HG03457 (cell line): ENCODE measurements around the gene DAPP1.

Experiments
- ATAC-seq: cut with Tn5 transposase; IDR thresholded peaks from one replicate; pipeline ENCODE4 v1.9.1; 2021; ENCODE audit warnings: moderate number of reproducible peaks; ENCODE audit not compliant: unreplicated experiment

Gene DAPP1

DNA sequence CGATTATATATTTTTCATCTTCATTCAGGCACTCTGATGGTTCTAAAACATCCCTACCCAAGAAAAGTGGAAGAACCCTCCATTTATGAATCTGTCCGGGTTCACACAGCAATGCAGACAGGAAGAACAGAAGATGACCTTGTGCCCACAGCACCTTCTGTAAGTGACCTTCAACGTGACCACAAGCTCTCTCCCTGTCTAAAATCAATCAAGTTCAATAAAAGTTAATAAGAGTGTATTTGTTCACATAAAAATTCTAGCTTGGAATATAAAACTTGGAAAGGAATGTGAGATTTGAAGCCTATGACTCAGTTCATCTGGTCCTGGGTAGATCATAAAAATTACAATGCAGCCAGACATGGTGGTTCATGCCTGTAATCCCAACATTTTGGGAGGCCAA, 36.6 kb downstream of the DAPP1 start:
- ATAC-seq, result no peak

DNA sequence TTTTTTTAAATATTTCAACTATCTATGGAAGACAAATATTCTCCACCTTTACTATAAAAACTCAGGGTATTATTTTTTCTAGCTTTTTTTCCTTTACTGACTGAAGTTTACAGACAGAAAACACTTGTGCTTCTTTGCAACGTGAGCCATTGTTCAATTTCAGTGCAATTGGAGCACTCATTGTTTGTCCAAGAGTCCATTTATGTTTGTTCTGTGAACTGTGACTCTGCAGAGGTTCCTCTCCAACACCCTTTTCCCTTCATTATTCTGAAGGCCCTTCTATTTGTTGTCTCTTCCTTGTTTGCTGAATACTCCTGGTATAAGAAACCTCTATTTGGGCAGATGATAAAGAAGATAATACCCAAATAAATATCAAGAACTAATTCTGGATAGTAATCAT, 37.4 kb downstream of the DAPP1 start:
- ATAC-seq, result no peak

DNA sequence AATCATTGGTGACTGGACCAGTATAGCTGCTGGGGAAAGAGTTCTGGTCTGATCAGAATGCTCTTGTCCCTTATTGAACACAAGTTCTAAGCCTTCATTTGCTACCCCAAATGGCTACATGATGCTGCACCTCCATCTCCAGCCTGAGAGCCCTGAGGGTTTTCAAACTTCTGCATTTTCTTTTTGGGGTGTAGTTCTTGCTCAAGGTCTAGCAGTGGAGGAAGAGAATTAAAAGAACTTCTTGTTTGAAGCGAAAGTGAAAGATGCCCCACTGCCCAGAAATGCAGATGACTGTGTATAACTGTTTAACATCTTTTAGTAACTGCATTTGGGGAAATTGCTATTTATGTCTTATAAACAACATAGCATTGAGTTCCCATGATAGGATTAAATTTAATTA, 39.1 kb downstream of the DAPP1 start:
- ATAC-seq, result peak; percentile 30

DNA sequence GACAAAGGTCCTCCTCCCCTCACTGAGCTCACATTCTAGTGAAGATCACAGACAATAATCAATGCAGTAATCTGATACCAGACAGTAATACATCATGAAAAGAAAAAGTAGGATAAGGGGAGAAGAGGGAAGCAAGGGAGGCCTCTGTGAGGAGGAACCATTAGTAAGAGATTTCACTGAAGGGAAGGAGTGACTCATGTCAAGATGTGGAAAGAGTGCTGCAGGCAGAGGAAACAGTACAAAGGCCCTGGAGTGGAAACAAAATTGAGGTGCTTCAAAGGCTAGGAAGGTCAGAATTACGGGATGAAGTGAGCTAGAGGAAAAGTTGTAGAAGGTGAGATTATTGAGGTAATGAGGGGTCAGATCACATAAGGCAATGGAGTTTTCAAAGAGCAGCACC, 39.5 kb downstream of the DAPP1 start:
- no peak for ATAC-seq

DNA sequence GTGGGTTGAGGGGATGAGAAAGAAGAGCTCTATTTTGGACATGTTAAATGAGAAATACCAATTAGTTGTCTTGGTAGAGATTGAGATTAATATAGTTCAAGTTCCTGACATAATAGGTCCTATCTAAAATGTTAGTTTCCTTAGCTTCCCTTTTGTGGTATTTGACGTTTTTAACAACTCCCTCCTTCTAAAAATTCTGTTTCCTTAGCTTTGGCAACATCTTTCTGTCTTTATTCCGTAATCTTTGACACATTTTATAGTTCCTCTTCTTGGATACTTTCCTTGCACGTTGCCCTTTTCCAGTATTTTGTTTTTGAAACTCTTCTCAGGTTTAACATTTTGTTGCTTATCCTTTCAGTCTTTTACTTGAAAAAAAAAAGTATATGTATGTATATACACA, 40.7 kb downstream of the DAPP1 start:
- ATAC-seq, result no peak

DNA sequence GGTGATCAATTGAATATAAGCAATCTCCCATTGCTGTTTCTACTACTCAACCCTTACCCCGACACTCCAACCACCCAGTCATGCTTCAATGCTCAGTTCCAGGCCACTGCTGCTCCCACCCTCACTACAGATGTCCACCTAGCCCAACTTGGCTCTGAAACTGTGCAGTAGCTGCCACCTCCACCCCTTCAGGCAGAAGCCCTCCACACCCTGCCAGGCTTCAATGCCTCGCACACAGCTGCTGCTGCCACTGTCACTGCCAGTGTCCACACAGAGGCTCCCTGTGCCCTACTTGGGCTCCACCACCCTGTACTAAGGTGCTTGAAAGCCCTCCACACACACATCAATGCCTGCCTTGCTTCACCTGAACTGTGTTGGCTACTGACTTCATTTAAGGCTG, 43.0 kb downstream of the DAPP1 start:
- ATAC-seq, result peak; percentile 41

DNA sequence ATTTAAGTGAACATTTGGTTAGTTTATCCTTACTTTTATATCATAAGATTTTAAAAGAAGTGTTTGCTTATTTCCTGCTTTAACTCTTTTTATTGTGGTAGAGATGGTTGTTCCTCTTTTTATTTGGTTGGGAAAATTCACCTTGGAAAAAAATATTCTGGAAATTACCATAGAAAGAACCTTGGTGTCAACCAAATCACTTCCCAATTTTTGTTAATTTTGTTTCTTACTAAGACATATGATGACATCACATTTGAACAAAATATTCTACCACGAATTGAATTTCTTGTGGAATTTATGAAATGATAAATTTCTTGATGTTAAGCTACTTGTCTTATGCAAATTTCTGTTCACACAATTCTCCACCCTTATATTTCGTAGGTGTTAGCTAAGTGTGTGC, 43.9 kb downstream of the DAPP1 start:
- ATAC-seq, result no peak

DNA sequence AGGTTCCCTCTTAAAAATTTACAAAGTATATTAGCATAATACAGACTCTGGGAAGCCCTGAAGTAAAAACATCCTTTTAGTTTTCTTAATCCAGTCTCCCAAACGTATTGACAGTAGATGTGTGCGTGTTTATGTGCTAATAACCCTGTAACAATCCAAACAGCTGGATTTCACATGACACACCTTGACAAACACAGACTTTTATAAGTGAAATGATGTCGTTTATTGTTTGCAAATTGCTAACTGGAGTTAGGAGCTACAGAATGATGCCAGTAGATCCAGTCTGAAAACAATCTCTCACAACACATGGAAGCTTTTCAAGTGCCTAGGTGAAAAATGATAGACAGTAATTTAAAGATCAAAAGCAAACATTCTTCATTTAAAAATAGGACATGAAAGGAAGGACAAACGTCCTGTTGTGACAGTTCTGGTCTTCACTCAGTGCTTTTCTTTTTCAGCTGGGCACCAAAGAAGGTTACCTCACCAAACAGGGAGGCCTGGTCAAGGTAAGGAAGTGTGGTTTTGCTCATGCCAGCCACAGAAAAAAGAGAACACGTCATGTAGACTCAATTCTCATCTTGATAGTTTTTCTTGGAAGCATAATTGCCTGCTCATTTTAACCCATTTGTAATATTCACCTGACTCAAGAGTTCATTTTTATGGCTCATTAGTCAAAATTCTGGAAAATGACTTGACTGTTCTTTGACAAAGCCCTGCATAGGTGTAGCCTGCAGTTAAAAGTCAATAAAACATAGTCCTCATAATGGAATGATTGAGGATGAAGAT, 44.7 kb downstream of the DAPP1 start:
- peak; percentile 49 for ATAC-seq

DNA sequence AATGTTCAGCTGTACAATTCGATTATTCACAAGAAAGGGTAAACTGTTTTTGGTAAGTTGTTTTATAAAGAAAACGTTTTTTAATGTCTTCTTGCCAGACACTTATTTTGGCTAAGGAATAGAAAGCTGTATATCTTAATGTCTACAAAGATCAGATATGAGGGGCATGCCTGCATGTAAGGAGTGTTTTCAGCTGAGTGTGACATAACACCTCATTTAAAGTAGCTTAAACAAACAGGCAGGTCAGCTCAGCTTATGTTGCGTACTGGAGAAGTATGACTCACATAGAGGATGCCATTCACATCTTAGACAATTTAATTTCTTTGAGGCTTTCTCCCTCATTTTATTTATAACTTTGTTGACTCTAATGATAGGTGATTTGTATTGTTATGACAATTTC, 47.2 kb downstream of the DAPP1 start:
- ATAC-seq, result no peak

DNA sequence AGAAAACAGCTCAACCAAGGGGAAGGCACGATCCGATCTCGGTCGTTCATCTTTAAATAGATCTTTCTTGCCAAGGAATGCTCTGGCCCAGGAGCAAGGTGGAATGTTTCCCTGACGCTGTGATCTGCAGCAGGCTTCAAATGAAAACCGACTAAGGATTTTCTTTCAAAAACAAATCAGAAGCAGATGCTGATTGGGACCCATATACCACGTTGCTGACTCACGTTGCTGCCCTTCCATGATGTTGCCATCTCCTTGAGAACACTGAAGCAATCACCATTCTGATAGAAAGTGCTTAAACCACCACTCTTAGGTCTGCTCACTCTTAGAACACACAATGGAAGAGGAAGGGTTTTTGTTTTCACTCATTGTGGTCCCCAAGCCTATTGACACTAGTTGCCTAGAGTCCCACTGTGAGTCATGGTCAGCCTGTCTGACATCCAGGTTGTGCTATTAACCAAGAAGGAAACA, 51.5 kb downstream of the DAPP1 start:
- ATAC-seq, result no peak

DNA sequence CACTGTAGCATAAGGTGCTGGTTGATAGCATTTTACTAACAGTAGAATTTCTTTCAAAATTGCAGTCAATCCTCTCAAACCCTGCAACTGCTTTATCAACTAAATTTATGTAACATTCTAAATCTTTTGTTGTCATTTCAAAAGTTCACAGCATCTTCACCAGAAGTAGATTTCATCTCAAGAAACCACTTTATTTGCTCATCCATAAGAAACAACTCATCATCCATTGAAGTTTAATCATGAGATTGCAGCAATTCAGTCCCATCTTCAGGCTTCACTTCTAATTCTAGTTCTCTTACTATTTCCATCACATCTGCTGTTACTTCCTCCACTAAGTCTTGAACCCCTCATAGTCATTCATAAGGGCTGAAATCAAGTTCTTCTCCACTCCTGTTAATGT, 55.9 kb downstream of the DAPP1 start:
- ATAC-seq, result no peak

DNA sequence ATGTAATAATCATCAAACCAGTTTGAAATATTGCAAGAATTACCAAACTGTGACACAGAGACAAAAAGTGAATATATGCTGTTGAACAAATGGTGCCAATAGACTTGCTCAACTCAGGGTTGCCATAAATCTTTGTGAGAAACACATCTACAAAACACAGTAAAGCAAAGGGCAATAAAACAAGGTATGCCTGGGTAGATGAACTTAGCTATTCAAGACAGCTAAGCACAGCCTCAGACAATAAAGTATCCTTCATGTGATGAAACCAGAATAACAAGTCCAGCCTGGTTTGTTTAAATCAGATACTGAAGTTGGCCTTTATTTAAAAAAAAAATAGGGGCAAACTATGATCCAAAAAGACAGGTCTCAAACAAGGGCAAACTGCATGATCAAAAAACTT, 58.4 kb downstream of the DAPP1 start:
- ATAC-seq, result no peak

DNA sequence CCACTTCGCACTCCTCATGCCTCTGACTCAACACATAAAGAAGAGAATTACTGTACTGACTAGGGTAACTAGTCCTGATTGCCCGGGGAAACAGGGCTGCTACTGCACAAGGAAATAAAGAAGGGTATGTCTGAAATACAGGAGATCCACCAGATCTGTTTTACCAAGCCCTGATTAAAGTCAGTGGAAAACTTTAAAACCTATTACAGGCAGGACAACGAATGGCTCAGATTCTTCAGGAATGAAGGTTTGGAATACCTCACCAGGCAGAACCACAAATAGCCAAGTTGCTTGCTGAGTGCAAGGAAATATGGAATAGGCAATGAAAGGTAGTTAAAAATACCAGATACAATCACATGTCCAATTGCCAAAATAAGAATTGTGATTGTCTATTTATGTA, 60.3 kb downstream of the DAPP1 start:
- ATAC-seq, result no peak

DNA sequence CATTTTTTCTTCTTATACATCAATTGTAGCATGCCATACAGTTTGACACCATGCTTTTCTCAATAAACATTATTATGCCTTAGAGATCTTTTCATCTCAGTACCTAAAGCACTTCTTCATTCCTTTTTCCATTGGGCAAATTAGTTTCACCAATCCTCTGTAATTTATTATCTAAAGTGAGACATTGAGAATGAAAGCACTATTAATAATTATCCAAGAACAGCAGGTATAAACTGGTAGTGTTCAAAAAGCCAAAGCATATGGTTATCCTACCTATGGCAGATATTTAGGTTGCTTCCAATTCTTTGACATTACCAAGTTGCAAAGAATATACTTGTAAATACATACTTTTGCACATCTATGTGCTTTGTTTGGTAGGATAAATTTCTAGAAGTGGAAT, 62.0 kb downstream of the DAPP1 start:
- no peak for ATAC-seq

DNA sequence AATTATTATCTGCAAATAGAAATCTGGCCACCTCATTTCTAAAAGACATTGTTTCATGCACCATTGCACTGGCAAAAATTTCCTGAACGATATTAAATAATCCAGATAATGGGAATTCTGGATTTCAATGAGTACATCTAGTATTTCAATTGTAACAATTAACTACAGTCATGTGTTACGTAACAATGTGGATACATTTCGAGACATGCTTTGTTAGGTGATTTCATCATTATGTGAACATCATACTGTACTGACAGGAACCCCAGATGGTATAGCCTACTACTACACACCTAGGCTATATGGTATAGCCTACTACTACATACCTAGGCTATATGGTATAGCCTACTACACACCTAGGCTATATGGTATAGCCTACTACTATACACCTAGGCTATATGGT, 62.8 kb downstream of the DAPP1 start:
- no peak for ATAC-seq

DNA sequence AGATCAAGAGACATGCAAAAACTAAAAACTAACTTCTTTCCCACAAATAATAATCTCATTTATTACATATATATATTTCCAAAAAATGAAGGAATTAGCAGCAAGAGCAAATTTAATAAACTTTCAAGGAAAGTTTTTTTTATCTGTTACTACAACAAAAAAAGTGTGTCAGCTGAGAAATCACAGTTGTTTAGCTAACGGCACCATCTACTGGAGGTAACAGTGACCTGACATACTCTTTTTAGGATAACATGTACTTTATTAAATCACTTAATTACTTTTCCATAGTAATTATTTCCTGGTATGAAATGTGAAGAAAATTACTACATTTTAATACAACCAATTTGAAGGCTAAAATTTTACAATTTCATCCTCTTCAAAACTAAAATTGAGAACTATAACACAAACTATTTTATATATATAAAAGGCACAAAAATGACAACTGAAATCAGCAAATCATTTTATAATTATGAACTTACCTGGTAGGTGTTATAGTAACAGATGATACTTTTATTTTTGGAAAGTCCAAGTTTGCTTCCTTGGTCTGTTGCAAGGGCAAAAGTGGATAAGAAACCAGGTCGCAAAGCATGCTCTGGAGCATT, 68.5 kb downstream of the DAPP1 start:
- no peak for ATAC-seq

DNA sequence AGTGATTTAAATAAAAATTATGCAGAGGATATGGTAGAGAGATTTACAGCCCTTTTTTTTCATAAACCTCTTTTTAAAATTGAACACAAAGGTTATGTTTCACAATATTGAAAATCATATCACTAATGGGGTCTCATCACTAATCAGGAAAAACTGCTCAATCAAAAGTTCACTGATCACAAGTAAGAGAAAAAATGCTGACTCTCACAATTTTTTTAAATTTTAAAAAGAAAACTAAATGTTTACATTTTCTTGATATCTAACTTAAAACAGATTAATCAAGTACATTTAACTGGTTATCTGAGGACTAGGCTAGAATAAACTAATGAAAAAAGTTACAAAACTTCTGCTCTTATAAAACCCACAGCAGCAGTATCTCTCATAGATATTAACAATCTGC, 69.1 kb downstream of the DAPP1 start:
- ATAC-seq, result no peak

DNA sequence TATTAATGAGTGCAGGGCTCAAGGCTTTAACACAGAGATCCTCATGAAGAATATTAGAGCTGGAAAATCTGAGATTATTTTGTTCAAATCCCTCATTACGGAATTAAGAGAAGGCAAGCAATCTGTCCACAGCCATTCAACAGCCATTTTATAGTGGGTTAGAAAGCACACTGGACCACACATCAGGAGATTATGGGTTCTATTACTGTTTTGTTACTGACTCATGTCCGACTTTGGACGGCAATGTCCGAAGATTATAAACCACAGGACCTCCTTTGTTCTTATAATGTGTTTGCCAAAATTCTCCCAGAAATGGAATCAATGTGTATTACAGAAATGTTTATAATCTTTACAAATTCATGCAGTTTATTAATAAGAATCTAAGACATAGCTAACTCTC, 69.5 kb downstream of the DAPP1 start:
- ATAC-seq, result no peak

DNA sequence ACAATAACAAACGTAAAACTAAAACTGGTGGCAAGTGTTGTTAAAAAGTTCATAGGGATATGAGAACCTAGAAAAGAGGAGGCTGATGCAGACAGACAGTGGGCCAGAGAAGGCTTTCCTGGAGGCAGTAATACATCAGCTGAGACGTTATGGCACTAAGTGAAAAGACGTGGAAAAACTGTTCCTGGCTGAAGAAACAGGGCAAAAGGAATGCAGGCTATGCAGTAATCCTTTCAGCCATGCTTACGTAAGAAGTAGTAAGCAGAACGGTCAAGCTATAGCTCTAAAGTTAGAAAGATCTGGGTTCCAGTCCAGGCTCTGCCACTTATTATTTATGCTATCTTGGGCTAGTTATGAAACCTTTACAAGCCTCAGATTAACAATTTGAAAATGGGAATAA, 71.2 kb downstream of the DAPP1 start:
- ATAC-seq, result no peak

DNA sequence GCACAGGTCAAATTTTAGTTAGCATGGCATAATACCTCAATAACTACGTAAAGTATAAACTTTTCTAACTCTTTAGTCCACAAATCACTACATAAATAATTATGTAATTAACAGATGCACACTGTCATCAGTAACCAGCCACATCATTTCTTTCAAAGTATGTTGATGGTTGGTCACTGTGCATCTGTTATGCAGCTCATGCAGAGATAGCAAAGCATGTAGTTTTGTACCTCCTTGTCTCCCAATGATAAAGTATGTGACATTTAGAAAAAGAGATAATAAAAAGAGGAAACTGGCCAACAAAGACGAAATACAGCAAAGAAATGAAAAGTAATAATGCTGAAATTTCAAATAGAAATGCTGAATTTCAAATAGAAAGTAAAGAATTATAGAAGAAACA, 74.7 kb downstream of the DAPP1 start:
- no peak for ATAC-seq

DNA sequence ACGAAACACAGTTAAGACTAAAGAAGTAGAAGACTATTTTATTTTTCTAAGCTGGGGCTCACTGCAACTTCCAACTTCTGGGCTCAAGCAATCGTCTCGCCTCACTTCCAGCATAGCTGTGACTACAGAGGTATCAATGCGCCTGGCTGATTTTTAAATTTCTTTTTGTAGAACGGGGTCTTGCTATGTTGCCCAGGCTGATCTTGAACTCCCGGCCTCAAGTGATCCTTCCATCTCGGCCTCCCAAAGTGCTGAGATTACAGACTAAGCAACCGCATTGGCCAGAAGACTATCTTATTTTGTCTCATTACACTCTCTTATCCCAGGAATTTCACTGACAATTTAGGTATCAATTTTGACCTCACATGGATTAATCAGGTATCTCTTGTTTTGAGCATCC, 76.4 kb downstream of the DAPP1 start:
- ATAC-seq, result no peak

DNA sequence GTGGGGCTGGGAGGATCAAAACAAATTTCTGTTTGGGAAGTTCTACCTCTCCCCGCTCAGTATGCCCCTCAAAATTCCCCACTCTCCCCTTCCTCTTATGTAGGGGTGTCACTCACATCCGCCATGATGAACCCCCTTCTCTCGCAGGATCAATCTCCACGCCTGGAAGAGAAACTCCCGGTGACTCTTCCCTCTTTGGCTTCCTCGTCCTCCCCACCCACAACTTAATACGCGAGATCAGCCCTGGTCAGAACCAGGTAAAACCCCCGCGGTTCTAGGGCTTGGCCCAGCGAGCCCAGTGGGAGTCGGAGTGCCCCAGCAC, 77.2 kb downstream of the DAPP1 start:
- ATAC-seq, result peak; percentile 7
